Measurements from ENCODE around the gene SPATS2L. TPM values are rescaled to one million over a fixed set of nuclear protein-coding genes. Genes with fewer than 3 reads are reported as not detected.

SPATS2L gene
- total and polyA plus RNA-seq, 2 donors, result 34.8 to 58.3 TPM

DNA sequence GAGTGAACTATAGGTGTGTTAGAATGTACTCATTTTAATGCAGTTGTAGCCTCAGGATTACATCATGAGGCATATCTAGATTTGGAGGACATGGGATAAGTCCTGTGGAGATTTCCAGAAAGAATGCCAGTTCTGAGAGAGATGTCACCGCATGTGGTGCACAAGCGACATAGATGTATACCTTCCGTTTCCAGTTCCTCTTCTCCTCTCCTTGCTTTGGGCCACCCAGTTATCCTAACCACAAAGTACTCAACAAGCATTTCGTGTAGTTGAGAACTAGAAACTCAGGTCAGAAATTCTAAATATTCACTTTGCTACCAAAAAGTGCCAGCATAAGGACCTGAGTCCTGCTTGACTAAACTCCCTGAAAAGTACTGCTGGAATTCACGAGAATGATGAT, 136.9 kb downstream of the SPATS2L start:
- Histone ChIP-seq H3K4me1 (ENCODE audit: control insufficient read depth in 2 of 2, insufficient read depth in 2 of 2, low read length in 2 of 2) (no peaks in the 10 kb centered on the region), H3K27me3 (ENCODE audit: control insufficient read depth in 2 of 2, insufficient read depth in 1 of 2, low read length in 1 of 2) (no peaks in the 10 kb centered on the region), H3K9me3 (ENCODE audit: control insufficient read depth in 2 of 2, insufficient read depth in 1 of 2, low read length in 1 of 2) (no peaks in the 10 kb centered on the region), H3K36me3 (ENCODE audit: control insufficient read depth in 2 of 2, insufficient read depth in 2 of 2, low read length in 1 of 2) (no peaks in the 10 kb centered on the region), H3K4me3 (ENCODE audit: low read length in 2 of 2) (no peak overlapping the region), H3K27ac (ENCODE audit: low read depth in 1 of 2, low read length in 1 of 2) (no peak overlapping the region)
- 76% methylated on average over 5 of the region's 5 CpGs for WGBS
- no peak for DNase-seq (ENCODE audit: low read depth in 6 of 9, low spot score in 9 of 9)

DNA sequence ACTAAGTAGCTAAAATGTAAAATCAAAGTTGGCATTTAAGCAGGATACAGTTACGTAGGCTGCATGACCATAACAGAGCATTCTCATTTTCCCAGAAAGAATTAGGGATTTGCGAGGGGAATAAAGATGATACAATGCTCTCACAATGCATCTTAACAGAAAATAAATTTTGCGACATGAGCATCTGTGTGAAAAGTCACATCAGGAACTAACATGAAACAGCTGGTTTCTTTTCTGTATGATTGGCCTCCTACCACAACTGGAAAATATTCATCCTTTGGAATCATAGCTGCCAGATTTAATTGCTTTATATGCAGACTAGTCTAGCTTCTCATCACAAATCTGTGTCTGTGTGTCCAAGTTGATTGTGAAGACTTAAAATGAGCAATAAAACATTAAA, 137.4 kb downstream of the SPATS2L start:
- Histone ChIP-seq H3K27me3 (ENCODE audit: control insufficient read depth in 2 of 2, insufficient read depth in 1 of 2, low read length in 1 of 2) (no peaks in the 10 kb centered on the region), H3K4me1 (ENCODE audit: control insufficient read depth in 2 of 2, insufficient read depth in 2 of 2, low read length in 2 of 2) (no peaks in the 10 kb centered on the region), H3K36me3 (ENCODE audit: control insufficient read depth in 2 of 2, insufficient read depth in 2 of 2, low read length in 1 of 2) (no peaks in the 10 kb centered on the region), H3K9me3 (ENCODE audit: control insufficient read depth in 2 of 2, insufficient read depth in 1 of 2, low read length in 1 of 2) (no peaks in the 10 kb centered on the region), H3K4me3 (ENCODE audit: low read length in 2 of 2) (no peak overlapping the region), H3K27ac (ENCODE audit: low read depth in 1 of 2, low read length in 1 of 2) (no peak overlapping the region)
- WGBS, result 97% methylated on average over 3 of the region's 3 CpGs
- no peak for DNase-seq (ENCODE audit: low read depth in 6 of 9, low spot score in 9 of 9)

DNA sequence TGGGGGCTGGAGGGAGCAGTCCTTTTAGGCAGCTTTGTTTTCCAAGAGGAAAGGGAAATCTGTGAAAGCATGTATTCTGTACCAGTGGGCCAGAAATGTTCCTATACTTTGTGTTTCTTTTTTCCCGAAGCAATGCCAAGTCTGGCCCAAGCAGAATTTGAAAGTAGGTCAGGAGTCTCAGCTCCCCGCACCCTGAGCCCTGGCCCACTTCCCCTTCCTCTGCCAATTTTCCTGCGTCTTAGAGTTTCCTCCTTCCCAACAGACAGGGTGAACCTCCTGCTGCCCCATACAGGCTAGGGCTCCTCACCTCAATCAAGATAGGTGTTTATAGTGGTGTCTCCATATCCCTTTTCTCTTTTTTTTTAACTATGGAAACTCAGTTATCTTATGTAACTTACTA, 138.0 kb downstream of the SPATS2L start:
- Histone ChIP-seq H3K4me3 (ENCODE audit: low read length in 2 of 2) (no peak overlapping the region), H3K9me3 (ENCODE audit: control insufficient read depth in 2 of 2, insufficient read depth in 1 of 2, low read length in 1 of 2) (no peaks in the 10 kb centered on the region), H3K27ac (ENCODE audit: low read depth in 1 of 2, low read length in 1 of 2) (no peak overlapping the region), H3K4me1 (ENCODE audit: control insufficient read depth in 2 of 2, insufficient read depth in 2 of 2, low read length in 2 of 2) (no peaks in the 10 kb centered on the region), H3K27me3 (ENCODE audit: control insufficient read depth in 2 of 2, insufficient read depth in 1 of 2, low read length in 1 of 2) (no peaks in the 10 kb centered on the region), H3K36me3 (ENCODE audit: control insufficient read depth in 2 of 2, insufficient read depth in 2 of 2, low read length in 1 of 2) (no peaks in the 10 kb centered on the region)
- WGBS, result 90% methylated on average over 3 of the region's 3 CpGs
- no peak for DNase-seq (ENCODE audit: low read depth in 6 of 9, low spot score in 9 of 9)

DNA sequence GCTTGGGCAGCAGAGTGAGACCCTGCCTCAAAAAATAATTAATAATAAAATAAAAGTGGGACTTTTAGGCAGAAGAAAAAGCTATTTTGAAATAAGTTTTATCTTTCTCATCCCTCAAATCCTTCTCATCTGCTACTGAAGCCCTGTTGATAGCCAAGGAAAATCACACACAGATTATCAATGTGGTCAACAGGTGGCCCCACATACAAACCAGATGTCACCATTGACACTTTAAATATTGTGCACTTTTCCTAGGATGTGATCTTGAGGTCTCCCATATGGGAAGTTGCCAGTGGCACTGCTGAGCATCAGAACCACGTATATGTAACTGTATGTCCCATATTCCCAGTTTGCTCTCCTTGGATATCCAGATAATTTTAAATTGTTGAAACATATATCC, 138.8 kb downstream of the SPATS2L start:
- no peaks in the 10 kb centered on the region for H3K9me3 ChIP-seq (ENCODE audit: control insufficient read depth in 2 of 2, insufficient read depth in 1 of 2, low read length in 1 of 2)
- DNase-seq (ENCODE audit: low read depth in 6 of 9, low spot score in 9 of 9), result no peak
- H3K27me3 ChIP-seq (ENCODE audit: control insufficient read depth in 2 of 2, insufficient read depth in 1 of 2, low read length in 1 of 2), result no peaks in the 10 kb centered on the region
- H3K27ac ChIP-seq (ENCODE audit: low read depth in 1 of 2, low read length in 1 of 2), result no peak overlapping the region
- H3K36me3 ChIP-seq (ENCODE audit: control insufficient read depth in 2 of 2, insufficient read depth in 2 of 2, low read length in 1 of 2), result no peaks in the 10 kb centered on the region
- no peaks in the 10 kb centered on the region for H3K4me1 ChIP-seq (ENCODE audit: control insufficient read depth in 2 of 2, insufficient read depth in 2 of 2, low read length in 2 of 2)
- no peak overlapping the region for H3K4me3 ChIP-seq (ENCODE audit: low read length in 2 of 2)
- 51% methylated on average over 1 of the region's 1 CpG for WGBS

DNA sequence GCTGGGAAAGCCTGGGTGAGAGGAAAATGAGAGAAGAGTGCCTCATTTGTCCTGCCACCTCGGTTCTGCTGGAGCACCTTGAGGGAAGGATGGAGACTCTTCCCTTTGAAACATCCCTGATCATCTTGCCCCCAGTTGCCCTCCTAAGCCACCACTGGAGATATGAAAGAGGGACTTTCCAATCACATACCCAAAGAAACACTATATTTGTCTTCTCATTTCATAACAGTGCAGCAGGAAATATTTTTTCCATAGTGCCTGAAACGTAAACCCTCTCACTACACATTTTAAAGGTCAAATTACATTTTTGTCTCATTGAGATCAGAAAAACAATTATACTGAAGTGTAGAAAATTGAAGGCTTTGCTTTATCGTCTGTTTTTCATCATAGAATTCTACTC, 140.1 kb downstream of the SPATS2L start:
- Histone ChIP-seq H3K27me3 (ENCODE audit: control insufficient read depth in 2 of 2, insufficient read depth in 1 of 2, low read length in 1 of 2) (no peaks in the 10 kb centered on the region), H3K4me3 (ENCODE audit: low read length in 2 of 2) (no peak overlapping the region), H3K36me3 (ENCODE audit: control insufficient read depth in 2 of 2, insufficient read depth in 2 of 2, low read length in 1 of 2) (no peaks in the 10 kb centered on the region), H3K9me3 (ENCODE audit: control insufficient read depth in 2 of 2, insufficient read depth in 1 of 2, low read length in 1 of 2) (no peaks in the 10 kb centered on the region), H3K27ac (ENCODE audit: low read depth in 1 of 2, low read length in 1 of 2) (no peak overlapping the region), H3K4me1 (ENCODE audit: control insufficient read depth in 2 of 2, insufficient read depth in 2 of 2, low read length in 2 of 2) (no peaks in the 10 kb centered on the region)
- DNase-seq (ENCODE audit: low read depth in 6 of 9, low spot score in 9 of 9), result no peak
- 83% methylated on average over 3 of the region's 3 CpGs for WGBS

DNA sequence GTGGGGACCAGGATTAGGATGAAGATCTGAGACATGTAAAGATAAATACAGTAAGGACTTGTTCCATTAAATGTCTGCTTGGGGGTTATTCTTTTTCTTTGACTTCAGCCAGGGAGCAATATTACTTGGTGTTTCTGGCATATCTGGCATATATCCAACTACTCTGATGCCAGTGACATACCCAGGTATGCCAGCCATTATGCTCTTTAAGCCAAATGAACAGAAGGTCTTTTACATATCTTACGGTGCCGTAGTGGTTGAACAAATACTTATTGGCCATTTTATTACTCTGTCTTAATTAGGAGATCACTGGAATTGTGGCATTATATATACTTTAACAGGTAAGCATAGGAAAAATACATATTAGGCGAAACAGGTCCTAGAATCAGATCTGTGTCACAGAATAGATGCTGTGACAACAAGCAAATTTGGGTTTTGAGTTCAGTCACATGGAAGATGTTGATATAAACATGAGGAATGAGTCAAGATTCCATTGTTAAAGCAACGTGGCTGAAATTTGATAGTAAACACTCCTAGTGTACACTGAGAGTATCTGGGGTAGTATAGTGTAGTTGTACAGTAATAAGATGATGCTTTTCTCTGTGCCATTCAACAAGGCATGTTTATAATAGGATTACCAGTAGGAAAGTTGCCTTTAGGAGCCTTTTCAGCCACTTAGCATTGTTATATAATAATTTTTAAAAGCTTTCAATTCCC, 140.8 kb downstream of the SPATS2L start:
- H3K9me3 ChIP-seq (ENCODE audit: control insufficient read depth in 2 of 2, insufficient read depth in 1 of 2, low read length in 1 of 2), result no peaks in the 10 kb centered on the region
- WGBS, result 97% methylated on average over 4 of the region's 4 CpGs
- DNase-seq (ENCODE audit: low read depth in 6 of 9, low spot score in 9 of 9), result no peak
- no peaks in the 10 kb centered on the region for H3K4me1 ChIP-seq (ENCODE audit: control insufficient read depth in 2 of 2, insufficient read depth in 2 of 2, low read length in 2 of 2)
- no peak overlapping the region for H3K27ac ChIP-seq (ENCODE audit: low read depth in 1 of 2, low read length in 1 of 2)
- no peak overlapping the region for H3K4me3 ChIP-seq (ENCODE audit: low read length in 2 of 2)
- no peaks in the 10 kb centered on the region for H3K27me3 ChIP-seq (ENCODE audit: control insufficient read depth in 2 of 2, insufficient read depth in 1 of 2, low read length in 1 of 2)
- H3K36me3 ChIP-seq (ENCODE audit: control insufficient read depth in 2 of 2, insufficient read depth in 2 of 2, low read length in 1 of 2), result no peaks in the 10 kb centered on the region

DNA sequence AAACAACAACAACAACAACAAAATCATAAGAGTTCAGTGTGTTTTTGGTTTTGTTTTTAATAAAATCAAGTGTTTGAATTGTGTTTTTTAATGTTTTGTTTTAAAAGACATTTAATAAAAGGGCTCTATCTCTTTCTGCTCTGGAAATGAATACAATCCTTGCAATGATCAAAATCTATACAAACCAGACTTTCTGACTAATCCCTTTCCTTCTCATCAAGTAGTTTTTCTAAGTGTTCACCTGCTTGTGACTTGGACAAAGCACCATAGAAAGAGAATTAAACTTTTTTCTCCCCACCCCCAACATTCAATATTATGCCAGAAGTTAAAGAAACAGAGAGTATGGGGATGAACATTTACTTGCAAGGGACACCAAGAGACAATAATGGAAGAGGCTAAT, 142.0 kb downstream of the SPATS2L start:
- no peak overlapping the region for H3K4me3 ChIP-seq (ENCODE audit: low read length in 2 of 2)
- no peak for DNase-seq (ENCODE audit: low read depth in 6 of 9, low spot score in 9 of 9)
- no peaks in the 10 kb centered on the region for H3K36me3 ChIP-seq (ENCODE audit: control insufficient read depth in 2 of 2, insufficient read depth in 2 of 2, low read length in 1 of 2)
- no peaks in the 10 kb centered on the region for H3K9me3 ChIP-seq (ENCODE audit: control insufficient read depth in 2 of 2, insufficient read depth in 1 of 2, low read length in 1 of 2)
- no peaks in the 10 kb centered on the region for H3K27me3 ChIP-seq (ENCODE audit: control insufficient read depth in 2 of 2, insufficient read depth in 1 of 2, low read length in 1 of 2)
- no peaks in the 10 kb centered on the region for H3K4me1 ChIP-seq (ENCODE audit: control insufficient read depth in 2 of 2, insufficient read depth in 2 of 2, low read length in 2 of 2)
- H3K27ac ChIP-seq (ENCODE audit: low read depth in 1 of 2, low read length in 1 of 2), result no peak overlapping the region

DNA sequence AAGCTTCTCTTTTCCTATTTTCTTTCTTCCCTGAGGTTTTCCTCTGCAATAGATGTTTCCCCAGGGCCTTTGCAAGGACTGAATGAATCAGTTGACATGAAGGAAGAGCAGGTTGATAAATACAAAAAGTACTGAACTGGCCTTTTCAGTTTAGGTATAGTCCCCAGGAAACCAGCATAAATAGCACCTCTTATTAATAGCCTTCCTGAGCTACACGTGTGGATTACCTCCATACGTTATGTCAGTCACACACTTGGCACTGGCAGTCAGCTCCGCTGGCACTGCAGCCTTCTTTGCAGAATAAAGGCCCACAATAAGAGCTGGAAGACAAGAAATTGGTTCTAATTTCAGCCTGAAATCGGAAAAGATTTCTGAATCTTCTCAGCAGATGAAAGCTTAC, 142.7 kb downstream of the SPATS2L start:
- no peaks in the 10 kb centered on the region for H3K4me1 ChIP-seq (ENCODE audit: control insufficient read depth in 2 of 2, insufficient read depth in 2 of 2, low read length in 2 of 2)
- WGBS, result 93% methylated on average over 4 of the region's 4 CpGs

DNA sequence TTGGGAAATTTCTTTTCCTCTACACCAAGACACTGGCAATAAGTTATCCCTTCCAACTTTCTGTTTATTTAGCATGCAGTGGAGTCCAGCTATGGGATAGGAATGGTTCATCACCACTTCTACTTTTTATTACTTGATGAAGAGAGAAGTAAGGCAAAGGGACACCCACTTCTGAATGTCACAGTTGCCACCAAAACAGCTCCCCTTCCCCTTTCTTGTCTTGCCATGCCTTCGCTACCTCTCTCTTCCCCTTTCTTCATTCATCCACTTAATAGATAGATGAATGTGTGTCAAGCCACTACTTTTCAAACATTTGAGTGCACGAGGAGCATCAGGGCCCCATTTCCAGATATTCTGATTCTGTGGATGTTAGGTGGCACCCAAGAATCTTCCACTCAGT, 143.8 kb downstream of the SPATS2L start:
- Histone ChIP-seq H3K27ac (ENCODE audit: low read depth in 1 of 2, low read length in 1 of 2) (no peak overlapping the region), H3K4me3 (ENCODE audit: low read length in 2 of 2) (no peak overlapping the region), H3K27me3 (ENCODE audit: control insufficient read depth in 2 of 2, insufficient read depth in 1 of 2, low read length in 1 of 2) (no peaks in the 10 kb centered on the region), H3K4me1 (ENCODE audit: control insufficient read depth in 2 of 2, insufficient read depth in 2 of 2, low read length in 2 of 2) (no peaks in the 10 kb centered on the region), H3K36me3 (ENCODE audit: control insufficient read depth in 2 of 2, insufficient read depth in 2 of 2, low read length in 1 of 2) (no peaks in the 10 kb centered on the region), H3K9me3 (ENCODE audit: control insufficient read depth in 2 of 2, insufficient read depth in 1 of 2, low read length in 1 of 2) (no peaks in the 10 kb centered on the region)
- no peak for DNase-seq (ENCODE audit: low read depth in 6 of 9, low spot score in 9 of 9)
- WGBS, result 95% methylated on average over 2 of the region's 2 CpGs

More for the DNA sequence above, 142.7 kb downstream of the SPATS2L start:
- no peaks in the 10 kb centered on the region for H3K9me3 ChIP-seq (ENCODE audit: control insufficient read depth in 2 of 2, insufficient read depth in 1 of 2, low read length in 1 of 2)
- no peak overlapping the region for H3K4me3 ChIP-seq (ENCODE audit: low read length in 2 of 2)
- H3K27me3 ChIP-seq (ENCODE audit: control insufficient read depth in 2 of 2, insufficient read depth in 1 of 2, low read length in 1 of 2), result no peaks in the 10 kb centered on the region
- DNase-seq (ENCODE audit: low read depth in 6 of 9, low spot score in 9 of 9), result no peak
- H3K36me3 ChIP-seq (ENCODE audit: control insufficient read depth in 2 of 2, insufficient read depth in 2 of 2, low read length in 1 of 2), result no peaks in the 10 kb centered on the region
- H3K27ac ChIP-seq (ENCODE audit: low read depth in 1 of 2, low read length in 1 of 2), result no peak overlapping the region
